ENCODE data around the gene GYPC.

Gene GYPC

DNA sequence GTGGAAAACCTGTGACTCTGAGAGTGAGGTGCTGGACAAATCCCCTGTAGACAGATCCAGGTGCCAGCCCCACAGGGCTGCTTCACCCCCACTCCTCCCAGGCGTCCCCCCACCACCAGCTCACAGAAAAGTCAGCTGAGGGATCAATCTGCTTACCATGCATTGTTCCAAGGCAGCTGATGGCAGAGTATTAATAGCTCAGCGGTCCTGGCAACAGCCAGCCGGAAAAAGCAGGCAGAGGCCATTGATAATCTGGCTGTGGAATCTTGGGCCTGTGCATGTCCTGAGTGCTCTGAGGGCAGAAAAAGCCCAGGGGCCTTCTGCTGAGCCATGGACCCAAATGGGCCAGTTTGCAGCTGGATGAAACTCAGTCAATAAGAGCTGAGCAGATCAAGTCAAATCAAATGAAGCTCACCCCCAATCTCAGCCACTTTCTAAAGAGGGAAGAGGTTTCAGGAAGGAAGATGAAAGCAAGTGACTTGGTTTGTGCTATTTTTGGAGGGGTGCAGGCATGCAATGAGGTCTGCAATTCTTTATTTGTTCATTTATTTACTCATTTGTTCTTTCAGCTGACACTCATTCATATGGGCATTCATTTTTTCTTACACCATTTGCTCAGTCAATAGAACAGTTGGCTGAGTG is 63.4 kb downstream of the GYPC start:
- Mint-ChIP-seq H3K27me3 (peaks cover 38% of the 10 kb centered on the region), H3K36me3 (ENCODE audit: insufficient read depth) (no peaks in the 10 kb centered on the region), H3K4me3 (no peak overlapping the region), H3K27ac (ENCODE audit: low read depth) (no peak overlapping the region), H3K4me1 (no peaks in the 10 kb centered on the region), H3K9me3 (no peaks in the 10 kb centered on the region)
- DNase-seq (ENCODE audit: low spot score in 2 of 2) (no peak), ATAC-seq (replicated peaks; ENCODE audit: extremely low read depth, poor library complexity, severe bottlenecking) (no peak)

DNA sequence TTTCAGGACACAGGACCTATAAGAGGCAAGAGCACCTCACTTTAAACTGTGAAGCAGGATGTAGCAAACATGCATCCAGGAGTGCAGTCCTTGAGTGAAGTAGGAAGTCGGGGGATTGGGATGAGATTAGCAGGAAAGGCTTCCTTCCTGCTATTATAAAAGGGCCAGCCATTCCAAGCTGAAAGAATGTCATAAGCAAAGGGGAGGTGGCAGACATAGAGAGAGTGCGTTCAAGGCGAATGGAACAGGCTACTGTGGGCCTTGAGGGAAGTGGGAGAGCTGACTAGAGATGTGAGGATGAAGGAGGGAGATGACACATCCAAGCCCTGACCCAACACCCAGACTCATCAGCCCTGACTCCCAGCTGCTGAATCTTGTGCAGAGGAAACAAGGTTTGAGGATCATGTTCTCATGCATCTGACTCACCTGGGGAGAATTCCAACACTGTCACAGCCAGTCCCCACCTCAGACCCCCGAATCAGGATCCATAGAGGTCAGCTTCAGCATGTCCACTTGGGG is 63.9 kb downstream of the GYPC start:
- no peaks in the 10 kb centered on the region for H3K4me1 Mint-ChIP-seq
- DNase-seq (ENCODE audit: low spot score in 2 of 2) (no peak), ATAC-seq (replicated peaks; ENCODE audit: extremely low read depth, poor library complexity, severe bottlenecking) (no peak)
- H3K9me3 Mint-ChIP-seq = peaks cover under 1% of the 10 kb centered on the region
- H3K36me3 Mint-ChIP-seq (ENCODE audit: insufficient read depth) = no peaks in the 10 kb centered on the region
- H3K27me3 Mint-ChIP-seq = peaks cover 41% of the 10 kb centered on the region
- no peak overlapping the region for H3K4me3 Mint-ChIP-seq
- no peak overlapping the region for H3K27ac Mint-ChIP-seq (ENCODE audit: low read depth)

DNA sequence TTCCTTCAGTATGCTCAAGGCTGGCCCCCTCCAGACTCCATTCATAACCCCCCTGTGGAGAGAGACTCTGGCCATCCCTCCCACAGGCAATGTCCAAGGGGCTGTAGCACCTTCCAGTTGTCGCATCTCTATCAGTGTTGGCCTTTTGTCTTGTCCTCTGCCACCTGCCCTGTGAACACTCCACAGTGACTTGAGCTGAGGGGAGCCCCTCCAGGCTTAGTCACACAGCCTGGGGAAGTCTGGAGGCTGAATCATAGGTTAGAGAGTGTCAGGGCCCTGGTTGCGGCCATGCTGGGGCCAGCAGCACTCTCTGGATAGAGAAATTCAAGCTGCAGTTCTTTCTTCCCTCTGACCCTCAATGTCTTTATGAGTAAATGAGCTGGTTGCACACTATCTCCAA is 64.7 kb downstream of the GYPC start:
- DNase-seq (ENCODE audit: low spot score in 2 of 2) (no peak), ATAC-seq (replicated peaks; ENCODE audit: extremely low read depth, poor library complexity, severe bottlenecking) (no peak)
- Mint-ChIP-seq H3K36me3 (ENCODE audit: insufficient read depth) (no peaks in the 10 kb centered on the region), H3K27ac (ENCODE audit: low read depth) (no peak overlapping the region), H3K4me3 (no peak overlapping the region), H3K4me1 (no peaks in the 10 kb centered on the region), H3K27me3 (peaks cover 48% of the 10 kb centered on the region), H3K9me3 (peaks cover 7% of the 10 kb centered on the region)

DNA sequence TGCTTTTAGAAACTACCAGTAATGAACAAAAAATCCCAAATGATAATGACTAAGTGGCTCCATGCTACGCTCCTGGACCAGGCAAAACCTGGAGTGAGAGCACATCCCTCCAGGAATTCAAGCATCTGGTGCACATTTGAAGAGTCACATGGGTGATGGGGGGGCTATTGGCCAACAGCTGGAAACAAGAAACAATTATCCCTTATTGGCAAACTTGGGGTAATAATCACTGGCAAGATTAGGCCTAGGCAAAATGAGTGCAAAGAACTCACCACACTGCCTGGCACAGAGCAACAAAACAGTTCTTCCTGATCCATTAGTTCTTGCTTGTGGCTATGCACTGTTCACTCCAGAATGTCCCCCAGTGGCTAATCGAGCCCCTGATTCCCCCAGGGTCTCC is 66.1 kb downstream of the GYPC start:
- no peaks in the 10 kb centered on the region for H3K36me3 Mint-ChIP-seq (ENCODE audit: insufficient read depth)
- H3K27ac Mint-ChIP-seq (ENCODE audit: low read depth) = no peak overlapping the region
- H3K4me3 Mint-ChIP-seq = no peak overlapping the region
- no peaks in the 10 kb centered on the region for H3K4me1 Mint-ChIP-seq
- peaks cover 54% of the 10 kb centered on the region for H3K27me3 Mint-ChIP-seq
- ATAC-seq (replicated peaks; ENCODE audit: extremely low read depth, poor library complexity, severe bottlenecking) (no peak), DNase-seq (ENCODE audit: low spot score in 2 of 2) (no peak)
- H3K9me3 Mint-ChIP-seq = peaks cover 11% of the 10 kb centered on the region

DNA sequence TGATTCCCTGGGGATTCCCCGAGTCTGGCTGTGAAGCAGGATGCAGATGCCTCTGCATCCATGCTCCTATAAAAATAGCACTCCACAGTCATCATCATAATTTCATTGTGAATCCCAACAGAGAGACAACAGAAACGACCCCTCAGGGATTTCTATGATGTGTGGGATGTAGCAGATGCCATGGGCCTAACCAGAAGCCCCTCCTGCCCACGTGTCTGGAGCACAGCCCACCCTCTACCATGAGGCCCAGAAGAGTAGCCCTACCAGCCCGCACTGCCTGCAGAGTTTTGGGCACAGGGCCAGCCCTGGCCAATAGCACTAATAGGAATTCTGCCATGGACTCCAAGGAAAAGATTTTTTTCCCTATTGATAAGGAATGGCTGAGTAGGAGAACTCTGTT is 66.6 kb downstream of the GYPC start:
- Mint-ChIP-seq H3K9me3 (peaks cover 11% of the 10 kb centered on the region), H3K27ac (ENCODE audit: low read depth) (no peak overlapping the region), H3K4me1 (no peaks in the 10 kb centered on the region), H3K4me3 (no peak overlapping the region), H3K36me3 (ENCODE audit: insufficient read depth) (no peaks in the 10 kb centered on the region), H3K27me3 (peaks cover 54% of the 10 kb centered on the region)
- ATAC-seq (replicated peaks; ENCODE audit: extremely low read depth, poor library complexity, severe bottlenecking) (no peak), DNase-seq (ENCODE audit: low spot score in 2 of 2) (no peak)

DNA sequence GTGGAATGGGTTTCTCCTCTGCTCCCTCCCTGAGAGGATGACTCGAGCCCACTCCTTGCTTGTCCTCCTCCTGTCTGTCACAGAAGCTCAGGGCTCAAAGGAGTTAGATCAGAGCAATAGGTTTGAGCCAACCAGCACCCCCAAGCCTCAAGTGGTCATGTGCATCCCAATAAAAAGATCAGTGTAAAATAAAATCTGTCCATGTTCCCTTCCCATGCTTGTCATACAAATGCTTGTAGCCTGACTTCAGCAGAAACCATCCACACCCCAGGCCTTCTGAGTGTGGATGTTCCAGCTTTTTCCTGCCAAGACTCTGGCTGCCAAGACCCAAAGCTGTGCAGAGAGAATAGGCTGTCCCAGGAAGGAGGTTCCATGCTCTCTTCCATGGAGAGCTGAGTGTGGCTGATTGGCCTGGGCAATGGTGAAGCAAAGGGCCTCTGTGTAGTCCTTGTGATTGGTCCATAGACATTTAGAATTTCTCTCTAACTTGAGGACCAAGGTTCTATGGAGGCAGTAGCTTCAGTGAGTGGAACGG is 67.4 kb downstream of the GYPC start:
- DNase-seq (ENCODE audit: low spot score in 2 of 2) (no peak), ATAC-seq (replicated peaks; ENCODE audit: extremely low read depth, poor library complexity, severe bottlenecking) (no peak)
- H3K9me3 Mint-ChIP-seq = peaks cover 11% of the 10 kb centered on the region
- H3K36me3 Mint-ChIP-seq (ENCODE audit: insufficient read depth) = no peaks in the 10 kb centered on the region
- peaks cover 47% of the 10 kb centered on the region for H3K27me3 Mint-ChIP-seq
- no peaks in the 10 kb centered on the region for H3K4me1 Mint-ChIP-seq
- H3K27ac Mint-ChIP-seq (ENCODE audit: low read depth) = no peak overlapping the region
- H3K4me3 Mint-ChIP-seq = no peak overlapping the region

DNA sequence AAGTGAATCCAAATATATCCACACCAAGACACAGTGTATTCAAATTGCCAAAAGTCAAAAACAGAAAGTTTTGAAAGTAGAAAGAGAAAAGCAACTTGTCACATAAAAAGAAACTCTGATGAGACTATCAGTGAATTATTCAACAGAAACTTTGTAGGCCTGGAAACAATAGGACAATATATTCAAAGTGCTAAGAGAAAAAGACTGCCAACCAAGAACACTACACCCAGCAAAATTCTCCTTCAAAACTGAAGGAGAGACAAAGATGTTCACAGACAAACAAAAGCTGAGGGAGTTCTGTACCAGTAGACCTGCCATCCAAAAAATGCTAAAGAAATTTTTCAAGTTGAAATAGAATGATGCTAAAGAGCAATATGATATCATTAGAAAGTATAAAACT is 69.6 kb downstream of the GYPC start:
- DNase-seq (ENCODE audit: low spot score in 2 of 2) (no peak), ATAC-seq (replicated peaks; ENCODE audit: extremely low read depth, poor library complexity, severe bottlenecking) (no peak)
- Mint-ChIP-seq H3K4me1 (no peaks in the 10 kb centered on the region), H3K27me3 (peaks cover 41% of the 10 kb centered on the region), H3K4me3 (no peak overlapping the region), H3K9me3 (peaks cover 11% of the 10 kb centered on the region), H3K36me3 (ENCODE audit: insufficient read depth) (no peaks in the 10 kb centered on the region), H3K27ac (ENCODE audit: low read depth) (no peak overlapping the region)

DNA sequence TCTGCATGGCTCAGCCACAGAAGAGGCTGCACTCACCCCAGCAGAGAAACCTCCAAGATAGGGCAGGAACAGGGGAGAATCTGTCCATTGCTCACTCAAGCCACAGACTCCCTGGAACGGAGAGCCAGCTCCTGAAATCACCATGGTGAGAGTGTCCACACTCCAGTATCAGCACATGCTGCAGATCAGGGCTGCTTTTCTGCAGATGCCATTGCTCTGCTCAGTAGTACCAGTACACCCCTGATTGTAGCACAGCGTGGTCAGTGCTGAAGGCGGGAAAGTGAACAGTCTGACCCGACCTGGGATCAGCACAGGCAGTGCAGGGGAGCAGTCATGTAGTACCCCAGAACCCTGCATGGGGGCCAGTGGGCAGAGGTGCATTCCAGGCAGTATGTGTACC is 73.9 kb downstream of the GYPC start:
- H3K9me3 Mint-ChIP-seq = peaks cover 10% of the 10 kb centered on the region
- H3K4me1 Mint-ChIP-seq = no peaks in the 10 kb centered on the region
- ATAC-seq (replicated peaks; ENCODE audit: extremely low read depth, poor library complexity, severe bottlenecking) = no peak
- no peak overlapping the region for H3K27ac Mint-ChIP-seq (ENCODE audit: low read depth)
- H3K4me3 Mint-ChIP-seq = no peak overlapping the region
- peaks cover 2% of the 10 kb centered on the region for H3K36me3 Mint-ChIP-seq (ENCODE audit: insufficient read depth)
- H3K27me3 Mint-ChIP-seq = peaks cover 13% of the 10 kb centered on the region
- DNase-seq (ENCODE audit: low spot score in 2 of 2) = no peak

DNA sequence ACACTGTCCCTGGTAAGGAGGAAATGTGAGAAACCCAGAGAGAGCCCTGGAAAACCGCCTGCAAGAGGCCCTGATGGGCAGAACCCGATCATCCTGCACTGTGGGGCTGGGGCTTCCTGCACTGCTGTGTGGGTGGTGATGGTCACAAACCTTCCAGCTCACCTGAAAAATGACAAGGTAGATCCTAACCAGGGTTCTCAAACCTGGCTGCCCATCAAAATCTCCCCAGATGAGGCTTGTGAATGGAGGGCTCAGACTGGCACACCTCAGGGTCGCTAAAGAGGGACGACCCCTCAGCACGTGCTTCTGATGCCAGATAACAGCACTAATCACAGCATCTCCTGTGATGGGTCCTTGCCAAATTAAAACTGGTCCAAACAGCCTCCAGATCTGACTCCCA is 74.7 kb downstream of the GYPC start:
- Mint-ChIP-seq H3K4me1 (no peaks in the 10 kb centered on the region), H3K27me3 (peaks cover 5% of the 10 kb centered on the region), H3K36me3 (ENCODE audit: insufficient read depth) (peaks cover 2% of the 10 kb centered on the region), H3K27ac (ENCODE audit: low read depth) (no peak overlapping the region), H3K4me3 (no peak overlapping the region), H3K9me3 (peaks cover 4% of the 10 kb centered on the region)
- DNase-seq (ENCODE audit: low spot score in 2 of 2) (no peak), ATAC-seq (replicated peaks; ENCODE audit: extremely low read depth, poor library complexity, severe bottlenecking) (no peak)

DNA sequence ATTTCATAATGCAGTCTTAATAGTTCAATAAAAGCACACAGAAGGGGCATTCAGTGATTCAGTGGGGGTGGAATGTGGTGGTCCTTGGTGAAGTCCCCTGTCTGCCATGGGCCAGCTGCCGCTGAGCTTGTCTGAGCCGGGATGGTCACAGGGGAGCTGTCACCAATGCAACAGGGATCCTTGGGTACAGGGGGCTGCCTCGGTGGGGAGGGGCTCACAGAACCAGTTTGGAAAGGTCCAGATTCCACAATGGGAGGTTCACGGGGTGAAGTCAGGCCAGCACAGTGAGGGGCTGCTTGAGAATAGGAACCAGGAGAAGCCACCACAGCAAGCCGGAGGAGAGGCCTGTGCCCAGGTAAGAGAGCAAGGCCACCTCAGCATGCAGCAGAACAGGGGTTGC is 75.4 kb downstream of the GYPC start:
- ATAC-seq (replicated peaks; ENCODE audit: extremely low read depth, poor library complexity, severe bottlenecking) = no peak
- Mint-ChIP-seq H3K4me1 (no peaks in the 10 kb centered on the region), H3K4me3 (no peak overlapping the region), H3K9me3 (no peaks in the 10 kb centered on the region), H3K27ac (ENCODE audit: low read depth) (no peak overlapping the region), H3K36me3 (ENCODE audit: insufficient read depth) (peaks cover 2% of the 10 kb centered on the region), H3K27me3 (no peaks in the 10 kb centered on the region)
- no peak for DNase-seq (ENCODE audit: low spot score in 2 of 2)

DNA sequence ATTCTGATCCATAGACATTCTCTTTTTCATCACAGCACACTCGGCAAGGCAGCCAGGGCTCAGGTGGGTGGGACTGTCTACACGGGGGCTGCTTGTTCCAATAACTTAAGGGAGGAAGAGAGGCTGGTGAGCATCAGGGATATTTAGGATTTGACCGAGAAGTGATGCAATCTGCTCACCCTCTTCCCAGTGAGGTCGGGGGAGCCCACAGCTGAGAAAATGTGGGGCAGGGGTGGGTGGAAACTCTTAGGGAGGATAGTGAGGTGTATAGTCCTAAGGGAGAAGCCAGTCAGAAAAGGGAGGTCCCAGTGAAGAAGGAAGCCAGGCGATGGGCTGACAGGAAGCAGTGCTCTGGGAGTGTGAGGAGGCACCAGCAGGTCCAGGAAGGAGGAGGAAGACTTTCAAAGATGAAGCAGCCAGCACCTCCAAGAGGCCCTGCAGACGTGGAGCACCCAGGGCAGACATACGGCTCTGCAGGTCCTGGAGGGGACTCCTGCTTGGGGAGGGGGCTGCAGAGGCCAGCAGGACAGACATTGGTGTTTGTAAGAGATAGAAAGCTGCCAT is 76.8 kb downstream of the GYPC start:
- Mint-ChIP-seq H3K4me3 (no peak overlapping the region), H3K36me3 (ENCODE audit: insufficient read depth) (peaks cover 4% of the 10 kb centered on the region), H3K27me3 (peaks cover 11% of the 10 kb centered on the region), H3K9me3 (no peaks in the 10 kb centered on the region), H3K4me1 (no peaks in the 10 kb centered on the region), H3K27ac (ENCODE audit: low read depth) (no peak overlapping the region)
- DNase-seq (ENCODE audit: low spot score in 2 of 2) (no peak), ATAC-seq (replicated peaks; ENCODE audit: extremely low read depth, poor library complexity, severe bottlenecking) (no peak)

DNA sequence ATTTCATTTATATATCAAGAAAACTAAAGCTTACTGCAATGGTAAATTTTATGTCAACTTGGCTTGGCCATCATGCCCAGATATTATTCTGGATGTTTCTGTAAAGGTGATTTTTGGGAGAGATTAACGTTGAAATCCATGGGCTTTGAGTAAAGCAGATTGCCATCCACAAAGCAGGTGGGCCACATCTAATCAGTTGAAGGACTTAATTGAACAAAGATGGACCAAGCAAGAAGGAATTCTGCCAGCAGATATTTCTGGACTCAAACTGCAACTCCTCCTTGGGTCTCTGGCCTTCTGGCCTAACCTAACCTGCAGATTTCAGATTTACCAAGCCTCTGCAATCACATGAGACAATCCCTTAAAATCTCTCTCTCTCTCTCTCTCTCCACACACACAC is 77.8 kb downstream of the GYPC start:
- Mint-ChIP-seq H3K27ac (ENCODE audit: low read depth) (no peak overlapping the region), H3K9me3 (no peaks in the 10 kb centered on the region), H3K36me3 (ENCODE audit: insufficient read depth) (peaks cover 4% of the 10 kb centered on the region), H3K27me3 (peaks cover 11% of the 10 kb centered on the region), H3K4me3 (no peak overlapping the region), H3K4me1 (no peaks in the 10 kb centered on the region)
- no peak for DNase-seq (ENCODE audit: low spot score in 2 of 2)
- ATAC-seq (replicated peaks; ENCODE audit: extremely low read depth, poor library complexity, severe bottlenecking) = no peak

DNA sequence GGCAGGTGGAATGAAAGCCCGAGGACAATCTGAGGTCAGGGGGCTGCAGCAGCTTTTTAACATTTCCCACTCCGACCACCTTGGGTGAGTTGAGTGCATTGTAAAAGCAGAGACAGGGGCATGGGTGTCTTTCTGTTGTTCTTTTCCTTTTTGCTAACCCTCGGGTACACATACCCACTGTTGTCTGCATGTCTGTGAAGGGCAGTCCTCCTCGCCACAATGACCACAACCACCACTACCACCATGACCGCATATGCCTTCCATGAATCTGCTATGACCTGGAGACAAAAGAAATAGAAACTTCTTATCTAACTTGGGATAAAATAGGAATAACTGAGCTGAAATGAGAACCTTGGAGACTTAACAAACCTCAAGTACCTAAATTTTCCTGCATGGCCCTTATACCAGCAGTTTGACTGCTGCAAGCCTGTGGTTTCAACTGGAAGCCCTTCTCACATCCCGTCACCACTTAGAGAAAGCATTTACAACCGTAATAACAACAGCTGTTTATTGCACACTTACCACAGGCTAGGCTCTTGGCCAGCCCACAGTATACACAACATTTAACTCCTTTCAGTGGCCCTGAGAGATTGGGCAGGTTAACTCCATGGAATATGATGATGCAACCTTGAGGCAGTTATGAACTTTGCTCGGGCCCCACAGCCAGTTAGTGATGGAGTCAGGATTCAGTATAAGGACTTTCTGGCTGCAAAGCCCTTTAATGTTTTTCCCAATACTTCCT is 80.3 kb downstream of the GYPC start:
- H3K4me1 Mint-ChIP-seq = no peaks in the 10 kb centered on the region
- peaks cover 11% of the 10 kb centered on the region for H3K27me3 Mint-ChIP-seq
- no peaks in the 10 kb centered on the region for H3K9me3 Mint-ChIP-seq
- H3K4me3 Mint-ChIP-seq = no peak overlapping the region
- ATAC-seq (replicated peaks; ENCODE audit: extremely low read depth, poor library complexity, severe bottlenecking) = no peak
- no peak for DNase-seq (ENCODE audit: low spot score in 2 of 2)
- H3K36me3 Mint-ChIP-seq (ENCODE audit: insufficient read depth) = peaks cover 3% of the 10 kb centered on the region
- H3K27ac Mint-ChIP-seq (ENCODE audit: low read depth) = no peak overlapping the region
